Stimulated activated naive B cell treated with anti-CD40 and anti-IgM and Interleukin-4, amounts not matched to agents 10 μg/mL and 1 μg/mL and 100 μg/mL, for 72 hours (primary cell): ENCODE results near the gene ZNF532.
A peak's percentile ranks its signal among the peaks of the same experiment; 100 is the strongest.
"Not testable (repeated sequence)": the region's sequence is repeated elsewhere in the genome, so short reads cannot be mapped to it uniquely, and the experiment has no call there.

ENCODE experiments used
- ATAC-seq, 2 donors: fragments of 150-1000 bp; cut with Tn5 transposase; replicated peaks; 2 replicates each; pipeline ENCODE4 v1.10.0; 2021; ENCODE audit warnings: moderate library complexity in 1 of 2
- DNase-seq: peaks from one replicate; pipeline ENCODE4 v3.0.0; 2021
- H3K27ac Mint-ChIP-seq: one replicate; pipeline ENCODE4 v1.8.0; 2022; ENCODE audit warnings: mild to moderate bottlenecking, mixed read lengths
- H3K27me3 Mint-ChIP-seq, 2 donors: one replicate each; pipeline ENCODE4 v1.8.0; 2022; ENCODE audit warnings: mixed read lengths in 2 of 2
- H3K36me3 Mint-ChIP-seq, 2 donors: one replicate each; pipeline ENCODE4 v1.8.0; 2022; ENCODE audit warnings: mixed read lengths in 2 of 2, mild to moderate bottlenecking in 1 of 2
- H3K4me1 Mint-ChIP-seq, 2 donors: one replicate each; pipeline ENCODE4 v1.8.0; 2022; ENCODE audit warnings: mixed read lengths in 2 of 2, mild to moderate bottlenecking in 1 of 2
- H3K4me3 Mint-ChIP-seq, 2 donors: one replicate each; pipeline ENCODE4 v1.8.0; 2022; ENCODE audit warnings: mild to moderate bottlenecking in 2 of 2, mixed read lengths in 2 of 2, moderate library complexity in 1 of 2
- H3K9me3 Mint-ChIP-seq, 2 donors: one replicate each; pipeline ENCODE4 v1.8.0; 2022; ENCODE audit warnings: mixed read lengths in 2 of 2, mild to moderate bottlenecking in 1 of 2

The ZNF532 gene

GRCh38 chr18:58911241-58911640 lies 46.6 kb downstream of the ZNF532 start:
- Mint-ChIP-seq H3K36me3 (peaks cover 38 to 53% of the 10 kb centered on the region in 2 donors), H3K4me1 (peaks cover 41 to 74% of the 10 kb centered on the region in 2 donors), H3K9me3 (no peaks in the 10 kb centered on the region), H3K27me3 (peaks cover 0 to 5% of the 10 kb centered on the region in 2 donors), H3K4me3 (no peak overlapping the region), H3K27ac (peak overlapping the region; percentile 67)
- no peak for DNase-seq
- no peak for ATAC-seq

DNA sequence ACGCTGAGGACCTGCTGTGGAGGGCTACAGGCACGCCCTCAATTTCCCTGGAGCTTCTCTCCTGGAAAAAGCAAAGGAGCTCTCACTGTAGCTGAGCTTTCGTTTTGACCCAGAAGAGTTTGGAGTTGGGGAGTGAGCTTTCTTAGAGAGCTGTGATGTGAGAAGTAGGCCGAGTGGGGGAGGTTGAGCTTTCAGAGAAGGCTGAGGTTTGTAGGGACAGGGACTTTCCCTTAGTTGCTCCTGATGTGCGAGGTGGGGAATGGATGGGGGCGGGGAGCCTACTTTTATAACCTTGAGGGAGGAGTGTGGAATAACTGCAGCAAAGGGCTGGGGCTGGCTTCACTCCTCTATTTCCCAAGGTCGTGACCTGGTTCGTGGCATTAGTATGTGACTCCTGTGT lies 47.1 kb downstream of the ZNF532 start:
- Mint-ChIP-seq H3K36me3 (peaks cover 43 to 55% of the 10 kb centered on the region in 2 donors), H3K27me3 (peaks cover 0 to 5% of the 10 kb centered on the region in 2 donors), H3K4me1 (peaks cover 41 to 70% of the 10 kb centered on the region in 2 donors), H3K9me3 (no peaks in the 10 kb centered on the region), H3K27ac (peak overlapping the region; percentile 67), H3K4me3 (no peak overlapping the region)
- ATAC-seq: no peak
- DNase-seq: no peak

- Mint-ChIP-seq H3K9me3 (peaks cover 0 to 3% of the 10 kb centered on the region in 2 donors), H3K36me3 (peaks cover 51 to 70% of the 10 kb centered on the region in 2 donors), H3K27me3 (no peaks in the 10 kb centered on the region), H3K4me1 (peaks cover 33 to 48% of the 10 kb centered on the region in 2 donors), H3K4me3 (no peak overlapping the region), H3K27ac (peak overlapping the region; percentile 14)
- DNase-seq: no peak
- ATAC-seq: no peak
These were observed 50.5 kb downstream of the ZNF532 start for GRCh38 chr18:58915006-58915799.

DNA sequence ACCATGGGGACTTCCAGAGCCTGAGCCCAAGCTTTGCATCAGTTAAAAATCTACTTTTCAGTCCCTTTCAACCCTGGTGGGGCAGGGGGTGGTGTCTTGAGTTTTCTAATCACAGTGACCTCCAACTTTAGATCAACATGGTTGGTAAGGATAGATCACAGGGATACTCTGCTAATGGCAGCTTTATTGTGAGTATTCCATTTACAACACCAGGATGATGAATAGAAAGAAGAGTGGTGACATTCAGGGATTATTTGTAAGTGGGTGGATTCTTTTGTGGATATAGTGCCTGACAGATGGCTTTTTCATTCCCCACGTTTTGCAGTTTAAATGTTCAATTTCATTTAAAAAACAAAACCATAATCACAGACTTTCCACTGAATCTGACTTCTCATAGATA lies 51.3 kb downstream of the ZNF532 start:
- Mint-ChIP-seq H3K4me3 (no peak overlapping the region), H3K36me3 (peaks cover 53 to 70% of the 10 kb centered on the region in 2 donors), H3K27me3 (no peaks in the 10 kb centered on the region), H3K4me1 (peaks cover 31 to 46% of the 10 kb centered on the region in 2 donors), H3K27ac (no peak overlapping the region), H3K9me3 (peaks cover 0 to 3% of the 10 kb centered on the region in 2 donors)
- no peak for DNase-seq
- ATAC-seq: no peak

- Mint-ChIP-seq H3K4me1 (peaks cover 11 to 27% of the 10 kb centered on the region in 2 donors), H3K36me3 (peaks cover 70 to 84% of the 10 kb centered on the region in 2 donors)
- not testable (repeated sequence) for H3K9me3 Mint-ChIP-seq, H3K4me3 Mint-ChIP-seq, H3K27ac Mint-ChIP-seq, H3K27me3 Mint-ChIP-seq, DNase-seq, ATAC-seq
These were observed 55.3 kb downstream of the ZNF532 start for GRCh38 chr18:58919934-58920333.

GRCh38 chr18:58922995-58923394 lies 58.3 kb downstream of the ZNF532 start:
- Mint-ChIP-seq H3K27ac (no peak overlapping the region), H3K27me3 (no peaks in the 10 kb centered on the region), H3K4me3 (no peak overlapping the region), H3K36me3 (peaks cover 61 to 75% of the 10 kb centered on the region in 2 donors), H3K9me3 (peaks cover 6 to 11% of the 10 kb centered on the region in 2 donors), H3K4me1 (peaks cover 5 to 22% of the 10 kb centered on the region in 2 donors)
- ATAC-seq (no peak), DNase-seq (no peak)

DNA sequence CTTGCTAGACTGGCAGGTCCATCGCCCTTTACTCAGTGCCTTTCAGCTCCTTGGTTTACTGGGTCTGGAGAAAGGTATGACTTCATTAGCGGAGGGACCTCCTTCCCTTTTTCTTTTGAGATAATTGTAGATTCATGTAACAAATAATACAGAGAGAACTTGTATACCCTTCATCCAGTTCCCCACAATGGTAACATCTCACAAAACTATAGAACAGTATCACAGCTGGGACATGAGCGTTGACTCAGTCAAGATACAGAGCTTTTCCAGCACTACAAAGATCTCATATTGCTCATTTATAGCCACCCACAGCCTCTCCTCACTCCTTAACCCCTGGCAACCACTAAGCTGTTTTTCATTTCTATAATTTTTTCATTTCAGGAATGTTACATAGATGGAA lies 59.8 kb downstream of the ZNF532 start:
- DNase-seq: no peak
- Mint-ChIP-seq H3K27me3 (no peaks in the 10 kb centered on the region), H3K9me3 (peaks cover 6 to 11% of the 10 kb centered on the region in 2 donors), H3K4me1 (peaks cover 13 to 35% of the 10 kb centered on the region in 2 donors), H3K36me3 (peaks cover 53 to 68% of the 10 kb centered on the region in 2 donors), H3K4me3 (no peak overlapping the region), H3K27ac (no peak overlapping the region)
- ATAC-seq: no peak

DNA sequence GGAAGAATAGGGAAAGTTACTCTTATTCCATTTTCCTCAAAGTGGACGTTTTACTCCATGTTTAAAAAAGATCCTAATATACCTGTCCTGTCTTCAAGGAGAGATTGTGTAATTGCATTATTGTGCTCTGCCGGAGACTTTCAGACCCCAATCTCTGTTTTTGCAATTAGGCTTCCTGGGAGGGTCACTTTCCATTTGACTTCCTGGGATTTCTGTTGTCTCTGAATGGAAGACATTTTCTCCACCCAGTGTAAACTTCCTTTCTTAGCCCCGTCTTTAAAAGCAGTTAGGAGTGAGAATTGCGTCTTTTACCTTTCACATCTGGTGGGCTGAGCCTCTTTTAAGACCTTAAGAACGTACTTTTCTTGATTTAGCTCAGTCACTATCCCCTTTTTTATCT lies 63.0 kb downstream of the ZNF532 start:
- DNase-seq (no peak), ATAC-seq (no peak)
- H3K9me3 Mint-ChIP-seq: peaks cover 6 to 11% of the 10 kb centered on the region in 2 donors
- H3K27ac Mint-ChIP-seq: no peak overlapping the region
- no peak overlapping the region for H3K4me3 Mint-ChIP-seq
- peaks cover 19 to 33% of the 10 kb centered on the region in 2 donors for H3K4me1 Mint-ChIP-seq
- H3K36me3 Mint-ChIP-seq: peaks cover 43 to 55% of the 10 kb centered on the region in 2 donors
- H3K27me3 Mint-ChIP-seq: no peaks in the 10 kb centered on the region

DNA sequence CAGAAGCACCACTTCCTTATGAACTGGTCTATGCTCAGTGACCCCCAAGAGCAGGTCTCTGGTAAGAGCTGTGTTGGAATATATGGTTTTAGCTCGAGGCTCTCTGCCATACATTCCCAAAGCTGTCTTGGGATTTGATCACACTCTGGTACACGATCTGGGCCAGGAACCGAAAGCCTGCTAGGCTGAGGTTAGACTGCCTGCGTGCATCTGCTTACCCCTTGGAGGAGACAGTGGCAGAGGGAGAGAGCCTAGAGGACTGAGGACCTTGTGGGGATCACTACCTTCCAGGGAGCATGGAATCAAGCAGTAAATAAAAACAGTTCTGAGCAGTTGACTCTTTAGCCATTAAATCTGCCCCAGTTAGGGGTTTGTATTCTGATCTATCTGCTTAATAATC lies 63.7 kb downstream of the ZNF532 start:
- DNase-seq (no peak), ATAC-seq (no peak)
- Mint-ChIP-seq H3K27ac (peak overlapping the region; percentile 63), H3K4me3 (no peak overlapping the region), H3K36me3 (peaks cover 35 to 48% of the 10 kb centered on the region in 2 donors), H3K9me3 (peaks cover 6 to 11% of the 10 kb centered on the region in 2 donors), H3K4me1 (peaks cover 19 to 31% of the 10 kb centered on the region in 2 donors), H3K27me3 (no peaks in the 10 kb centered on the region)

GRCh38 chr18:58929206-58929605 lies 64.5 kb downstream of the ZNF532 start:
- H3K4me3 Mint-ChIP-seq: no peak overlapping the region
- peaks cover 19 to 31% of the 10 kb centered on the region in 2 donors for H3K4me1 Mint-ChIP-seq
- peaks cover 30 to 41% of the 10 kb centered on the region in 2 donors for H3K36me3 Mint-ChIP-seq
- peaks cover 4 to 11% of the 10 kb centered on the region in 2 donors for H3K9me3 Mint-ChIP-seq
- H3K27me3 Mint-ChIP-seq: no peaks in the 10 kb centered on the region
- H3K27ac Mint-ChIP-seq: peak overlapping the region; percentile 11
- DNase-seq (no peak), ATAC-seq (no peak)

DNA sequence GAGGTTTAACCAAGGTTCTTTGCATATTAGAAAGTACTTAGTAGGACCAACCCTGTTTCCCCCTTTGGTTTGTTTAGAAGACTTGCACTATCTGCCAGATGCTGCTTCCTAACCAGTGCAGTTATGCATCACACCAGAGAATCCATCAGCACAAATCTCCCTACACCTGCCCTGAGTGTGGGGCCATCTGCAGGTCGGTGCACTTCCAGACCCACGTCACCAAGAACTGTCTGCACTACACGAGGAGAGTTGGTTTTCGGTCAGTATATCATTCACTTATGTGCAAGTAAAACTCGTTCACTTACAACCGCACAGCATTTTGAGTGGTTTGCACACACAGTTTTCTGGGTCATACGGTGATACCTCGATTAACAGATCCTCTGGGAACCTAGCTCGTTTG lies 69.7 kb downstream of the ZNF532 start:
- no peak overlapping the region for H3K27ac Mint-ChIP-seq
- H3K4me3 Mint-ChIP-seq: no peak overlapping the region
- H3K4me1 Mint-ChIP-seq: peaks cover 22 to 36% of the 10 kb centered on the region in 2 donors
- DNase-seq (no peak), ATAC-seq (no peak)
- H3K36me3 Mint-ChIP-seq: peaks cover 25 to 40% of the 10 kb centered on the region in 2 donors
- peaks cover 3 to 4% of the 10 kb centered on the region in 2 donors for H3K9me3 Mint-ChIP-seq
- H3K27me3 Mint-ChIP-seq: no peaks in the 10 kb centered on the region

- H3K27me3 Mint-ChIP-seq: no peaks in the 10 kb centered on the region
- H3K9me3 Mint-ChIP-seq: peaks cover 3 to 5% of the 10 kb centered on the region in 2 donors
- H3K4me1 Mint-ChIP-seq: peaks cover 20 to 31% of the 10 kb centered on the region in 2 donors
- H3K4me3 Mint-ChIP-seq: no peak overlapping the region
- H3K36me3 Mint-ChIP-seq: peaks cover 30 to 46% of the 10 kb centered on the region in 2 donors
- ATAC-seq (no peak), DNase-seq (no peak)
- no peak overlapping the region for H3K27ac Mint-ChIP-seq
These were observed 70.4 kb downstream of the ZNF532 start for GRCh38 chr18:58934933-58935577.

DNA sequence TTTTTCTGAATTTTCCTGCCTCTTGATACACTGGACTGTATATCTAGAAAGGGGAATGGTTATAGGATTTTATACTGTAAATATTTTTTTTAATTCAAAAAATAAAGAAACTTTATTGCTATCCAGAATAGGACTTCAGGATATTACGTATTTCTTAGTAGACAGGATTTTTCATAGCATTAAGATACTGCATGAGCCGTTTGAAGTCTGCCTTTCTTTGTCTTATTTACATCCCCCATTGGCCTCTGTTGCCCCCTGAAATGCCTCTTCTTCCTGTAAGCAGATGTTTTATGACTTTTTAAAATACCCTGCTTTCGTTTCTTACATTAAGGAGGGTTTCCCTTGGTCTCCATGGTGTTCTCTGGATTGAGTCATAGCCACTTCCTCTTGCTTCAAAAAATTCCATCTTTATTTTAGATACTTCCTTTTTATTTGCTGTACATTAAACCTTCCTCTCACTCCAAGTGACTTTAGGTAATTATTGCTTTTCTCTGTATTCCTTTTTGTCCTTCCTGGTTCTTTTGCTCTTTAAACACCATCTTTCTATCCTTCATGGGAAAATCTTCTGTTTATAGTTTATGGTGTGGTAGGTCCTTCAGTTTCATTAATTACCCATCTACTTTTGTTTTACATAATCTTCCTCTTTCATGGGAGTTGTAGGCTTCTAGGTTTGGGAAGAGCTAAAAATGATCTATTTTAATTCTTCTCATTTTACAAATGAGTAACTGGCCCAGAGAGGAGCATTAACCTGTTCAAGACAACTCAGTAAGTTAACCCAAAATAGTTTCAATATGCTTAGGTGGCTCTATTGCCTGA lies 72.6 kb downstream of the ZNF532 start:
- H3K4me3 Mint-ChIP-seq: peak overlapping the region; percentile 2 to 11
- H3K36me3 Mint-ChIP-seq: peaks cover 36 to 55% of the 10 kb centered on the region in 2 donors
- H3K4me1 Mint-ChIP-seq: peaks cover 13 to 23% of the 10 kb centered on the region in 2 donors
- H3K9me3 Mint-ChIP-seq: peaks cover 7 to 10% of the 10 kb centered on the region in 2 donors
- ATAC-seq: peak; percentile 25 to 69
- H3K27me3 Mint-ChIP-seq: no peaks in the 10 kb centered on the region
- peak overlapping the region; percentile 31 for H3K27ac Mint-ChIP-seq
- no peak for DNase-seq

GRCh38 chr18:58937887-58938267 lies 73.2 kb downstream of the ZNF532 start:
- ATAC-seq: no peak
- Mint-ChIP-seq H3K27ac (no peak overlapping the region), H3K27me3 (no peaks in the 10 kb centered on the region), H3K4me3 (no peak overlapping the region), H3K36me3 (peaks cover 40 to 61% of the 10 kb centered on the region in 2 donors), H3K9me3 (peaks cover 7 to 10% of the 10 kb centered on the region in 2 donors), H3K4me1 (peaks cover 13 to 23% of the 10 kb centered on the region in 2 donors)
- DNase-seq: no peak
